Measurements from ENCODE around the gene PACS1. TPM values are rescaled to one million over a fixed set of nuclear protein-coding genes. Genes with fewer than 3 reads are reported as not detected.
A peak's percentile ranks its signal among the peaks of the same experiment; 100 is the strongest.

The PACS1 gene
- total RNA-seq (16.4 and 25.9 TPM in 2 replicates), polyA plus RNA-seq (27.7 and 28.5 TPM in 2 replicates), polyA minus RNA-seq (ENCODE audit: low replicate concordance) (98.0 and 145 TPM in 2 replicates)
- 37.1 and 39.7 TPM in 2 replicates for polyA plus RNA-seq (2012)

- peak within 1 kb of the TSS; percentile 80 for H3K4me2 ChIP-seq (ENCODE audit: extremely low read depth, insufficient read depth, low read length)
- H3K79me2 ChIP-seq (ENCODE audit: control insufficient read depth, insufficient read depth, low read length): peaks cover 22% of the 10 kb centered on the region
- peaks cover 21% of the 10 kb centered on the region for H3K36me3 ChIP-seq (ENCODE audit: control insufficient read depth, insufficient read depth, low read length)
- H3K4me1 ChIP-seq (ENCODE audit: control insufficient read depth, extremely low read depth, insufficient read depth, low read length): peaks cover 18% of the 10 kb centered on the region
- TF ChIP-seq CTCF (conservative IDR thresholded peaks at IDR 0.05 in 1 of 2, IDR thresholded peaks at IDR 0.05 in 1 of 2; ENCODE audit: low read depth in 1 of 2, low read length in 2 of 2) (no peak), EZH2 (IDR thresholded peaks at IDR 0.05; ENCODE audit: low read length, missing control alignments) (no peak)
- H2AFZ ChIP-seq (ENCODE audit: low read length): peak within 1 kb of the TSS; percentile 30
- no peaks in the 10 kb centered on the region for H3K27me3 ChIP-seq (ENCODE audit: control insufficient read depth, insufficient read depth, low read length)
- peak within 1 kb of the TSS; percentile 71 for H3K9ac ChIP-seq (ENCODE audit: insufficient read depth, low read length)
- DNase-seq (ENCODE audit: low read depth in 2 of 2): peak; percentile 70 to 85
- peak within 1 kb of the TSS; percentile 71 to 78 (median 76) for H3K4me3 ChIP-seq (replicated peaks in 1 of 4; ENCODE audit: control extremely low read depth in 1 of 4, insufficient read depth in 1 of 4, low read depth in 3 of 4, low read length in 4 of 4)
- H3K27ac ChIP-seq (ENCODE audit: insufficient read depth, low read length): peak within 1 kb of the TSS; percentile 84
- no peaks in the 10 kb centered on the region for H3K9me3 ChIP-seq (ENCODE audit: control insufficient read depth, insufficient read depth, low read depth, low read length)
- H4K20me1 ChIP-seq (ENCODE audit: control insufficient read depth, extremely low read depth, insufficient read depth, low read length): peaks cover 2% of the 10 kb centered on the region
These were observed at the start of gene PACS1 for GRCh38 chr11:66069715-66070603. Gene PACS1, plus strand, starts transcription at chr11:66070272. Its CDS starts 215 bp downstream, at chr11:66070487.

GRCh38 chr11:66020618-66021357, 49.3 kb upstream of the PACS1 start:
- Histone ChIP-seq H3K27ac (ENCODE audit: insufficient read depth, low read length) (no peak overlapping the region), H2AFZ (ENCODE audit: low read length) (no peak overlapping the region)

More at GRCh38 chr11:66020618-66021357, 49.3 kb upstream of the PACS1 start:
- peak; percentile 61 to 78 for DNase-seq (ENCODE audit: low read depth in 2 of 2)
- no peaks in the 10 kb centered on the region for H3K36me3 ChIP-seq (ENCODE audit: control insufficient read depth, insufficient read depth, low read length)
- no peak overlapping the region for H3K4me3 ChIP-seq (replicated peaks in 1 of 4; ENCODE audit: control extremely low read depth in 1 of 4, insufficient read depth in 1 of 4, low read depth in 3 of 4, low read length in 4 of 4)
- H3K27me3 ChIP-seq (ENCODE audit: control insufficient read depth, insufficient read depth, low read length): no peaks in the 10 kb centered on the region
- H3K9me3 ChIP-seq (ENCODE audit: control insufficient read depth, insufficient read depth, low read depth, low read length): no peaks in the 10 kb centered on the region
- no peak for TF ChIP-seq EZH2 (IDR thresholded peaks at IDR 0.05; ENCODE audit: low read length, missing control alignments)
- TF ChIP-seq CTCF (conservative IDR thresholded peaks at IDR 0.05 in 1 of 2, IDR thresholded peaks at IDR 0.05 in 1 of 2; ENCODE audit: low read depth in 1 of 2, low read length in 2 of 2): no peak
- H4K20me1 ChIP-seq (ENCODE audit: control insufficient read depth, extremely low read depth, insufficient read depth, low read length): no peaks in the 10 kb centered on the region
- peaks cover 5% of the 10 kb centered on the region for H3K4me1 ChIP-seq (ENCODE audit: control insufficient read depth, extremely low read depth, insufficient read depth, low read length)
- no peak overlapping the region for H3K9ac ChIP-seq (ENCODE audit: insufficient read depth, low read length)
- H3K4me2 ChIP-seq (ENCODE audit: extremely low read depth, insufficient read depth, low read length): peak overlapping the region; percentile 44
- no peaks in the 10 kb centered on the region for H3K79me2 ChIP-seq (ENCODE audit: control insufficient read depth, insufficient read depth, low read length)

All from fibroblast of lung (primary cell).